GM12801 (cell line): Measurements from ENCODE around the gene NTNG1.

Experiments
- CTCF ChIP-seq: IDR thresholded peaks from one replicate; pipeline ENCODE4 v1.5.1; 2011; ENCODE audit warnings: control low read depth; ENCODE audit not compliant: insufficient read length; ENCODE audit errors: extremely low read depth

NTNG1 gene

GRCh38 chr1:107459204-107459904 lies 318.5 kb downstream of the NTNG1 start:
- no peak for TF ChIP-seq CTCF

GRCh38 chr1:107460035-107460434 lies 319.2 kb downstream of the NTNG1 start:
- no peak for TF ChIP-seq CTCF

- TF ChIP-seq CTCF = no peak
Observed at GRCh38 chr1:107464827-107465226, 324.0 kb downstream of the NTNG1 start.

GRCh38 chr1:107467286-107467685 lies 326.4 kb downstream of the NTNG1 start:
- TF ChIP-seq CTCF = no peak

- no peak for TF ChIP-seq CTCF
Observed at GRCh38 chr1:107467811-107468210, 327.0 kb downstream of the NTNG1 start.

GRCh38 chr1:107473065-107473464 lies 332.2 kb downstream of the NTNG1 start:
- TF ChIP-seq CTCF = no peak

GRCh38 chr1:107474877-107475612 lies 334.2 kb downstream of the NTNG1 start:
- TF ChIP-seq CTCF = no peak
